ENCODE results near the gene MFSD8.

GRCh38 chr4:127889903-127890302 is 75.1 kb downstream of the MFSD8 start:
- TF ChIP-seq CTCF (IDR thresholded peaks at IDR 0.05; ENCODE audit: low read depth, low read length) (peak; percentile 22), EZH2phosphoT487 (IDR thresholded peaks at IDR 0.05; ENCODE audit: low read depth) (no peak)
